Measurements from ENCODE around the gene CDKN3. TPM values are rescaled to one million over a fixed set of nuclear protein-coding genes. Genes with fewer than 3 reads are reported as not detected.
A peak's percentile ranks its signal among the peaks of the same experiment; 100 is the strongest.
"Not testable (repeated sequence)": the region's sequence is repeated elsewhere in the genome, so short reads cannot be mapped to it uniquely, and the experiment has no call there.

The CDKN3 gene
- total RNA-seq, 2 donors from 2014 or later: 3.6 to 11.1 TPM

DNA sequence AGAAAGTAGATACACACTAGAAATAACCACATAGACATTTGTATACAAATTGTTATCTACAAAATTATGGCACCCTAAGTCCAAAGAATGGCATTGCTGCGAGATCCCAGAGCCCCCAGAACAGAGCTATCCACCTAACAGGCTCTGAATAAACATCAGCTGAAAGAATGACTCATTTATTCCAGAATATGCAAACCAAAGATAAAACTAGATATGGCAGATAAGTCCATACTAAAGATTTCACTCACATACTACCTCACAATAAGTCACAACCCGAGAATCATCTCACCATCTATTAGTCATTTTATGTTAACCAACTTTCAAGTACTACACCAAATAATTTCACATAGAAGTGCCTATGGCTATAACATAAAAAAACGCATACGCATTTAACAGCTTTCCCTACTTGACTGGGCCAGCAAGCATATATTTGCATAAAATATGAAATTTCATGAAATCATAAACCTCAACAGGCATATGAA is 38.7 kb downstream of the CDKN3 start:
- TF ChIP-seq, protein P1, sequence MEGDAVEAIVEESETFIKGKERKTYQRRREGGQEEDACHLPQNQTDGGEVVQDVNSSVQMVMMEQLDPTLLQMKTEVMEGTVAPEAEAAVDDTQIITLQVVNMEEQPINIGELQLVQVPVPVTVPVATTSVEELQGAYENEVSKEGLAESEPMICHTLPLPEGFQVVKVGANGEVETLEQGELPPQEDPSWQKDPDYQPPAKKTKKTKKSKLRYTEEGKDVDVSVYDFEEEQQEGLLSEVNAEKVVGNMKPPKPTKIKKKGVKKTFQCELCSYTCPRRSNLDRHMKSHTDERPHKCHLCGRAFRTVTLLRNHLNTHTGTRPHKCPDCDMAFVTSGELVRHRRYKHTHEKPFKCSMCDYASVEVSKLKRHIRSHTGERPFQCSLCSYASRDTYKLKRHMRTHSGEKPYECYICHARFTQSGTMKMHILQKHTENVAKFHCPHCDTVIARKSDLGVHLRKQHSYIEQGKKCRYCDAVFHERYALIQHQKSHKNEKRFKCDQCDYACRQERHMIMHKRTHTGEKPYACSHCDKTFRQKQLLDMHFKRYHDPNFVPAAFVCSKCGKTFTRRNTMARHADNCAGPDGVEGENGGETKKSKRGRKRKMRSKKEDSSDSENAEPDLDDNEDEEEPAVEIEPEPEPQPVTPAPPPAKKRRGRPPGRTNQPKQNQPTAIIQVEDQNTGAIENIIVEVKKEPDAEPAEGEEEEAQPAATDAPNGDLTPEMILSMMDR (IDR thresholded peaks at IDR 0.05): no peak
- Histone ChIP-seq H3K36me3 (no peaks in the 10 kb centered on the region), H3K4me1 (peaks cover 0 to 43% of the 10 kb centered on the region in 2 donors), H3K27ac (peak overlapping the region; percentile 8 to 42), H3K27me3 (no peaks in the 10 kb centered on the region), H3K4me3 (no peak overlapping the region), H3K9me3 (no peaks in the 10 kb centered on the region)
- no peak for DNase-seq (ENCODE audit: low spot score)

- not testable (repeated sequence) for H3K9me3 ChIP-seq; H3K27me3 ChIP-seq; DNase-seq (ENCODE audit: low spot score); H3K4me3 ChIP-seq; H3K36me3 ChIP-seq; H3K27ac ChIP-seq
- peaks cover 0 to 38% of the 10 kb centered on the region in 2 donors for H3K4me1 ChIP-seq
These were observed 41.1 kb downstream of the CDKN3 start for GRCh38 chr14:54437954-54438353.

- peaks cover 0 to 38% of the 10 kb centered on the region in 2 donors for H3K4me1 ChIP-seq
- TF ChIP-seq, protein P1 (IDR thresholded peaks at IDR 0.05): no peak
These were observed 41.9 kb downstream of the CDKN3 start for GRCh38 chr14:54438703-54439102.

DNA sequence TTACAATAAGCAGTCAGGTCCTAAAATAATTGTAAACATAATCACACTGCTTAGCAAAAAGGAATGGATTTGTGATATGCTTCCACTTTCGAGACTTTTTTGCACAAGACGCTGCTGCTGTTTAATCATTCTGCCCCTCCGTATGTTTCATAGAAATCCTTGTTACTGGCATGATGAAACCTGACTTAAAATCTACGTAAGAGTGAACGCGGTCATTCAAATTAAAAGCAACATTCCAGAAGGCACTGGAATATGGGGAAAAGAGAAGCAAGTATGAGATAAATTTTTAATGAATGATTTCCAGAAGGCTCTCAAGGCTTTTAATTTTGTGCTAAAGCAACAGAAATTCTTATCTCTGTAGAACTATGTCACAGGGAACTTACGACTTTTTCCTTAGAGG is 43.2 kb downstream of the CDKN3 start:
- TF ChIP-seq, protein P1 (IDR thresholded peaks at IDR 0.05): no peak
- no peaks in the 10 kb centered on the region for H3K36me3 ChIP-seq
- H3K9me3 ChIP-seq: no peaks in the 10 kb centered on the region
- no peaks in the 10 kb centered on the region for H3K27me3 ChIP-seq
- DNase-seq (ENCODE audit: low spot score): no peak
- H3K27ac ChIP-seq: peak overlapping the region; percentile 83 to 85
- H3K4me3 ChIP-seq: peak overlapping the region; percentile 67 to 72
- peaks cover 0 to 37% of the 10 kb centered on the region in 2 donors for H3K4me1 ChIP-seq

More at GRCh38 chr14:54438703-54439102, 41.9 kb downstream of the CDKN3 start:
- Histone ChIP-seq H3K9me3 (no peaks in the 10 kb centered on the region), H3K4me3 (no peak overlapping the region), H3K36me3 (no peaks in the 10 kb centered on the region), H3K27ac (no peak overlapping the region), H3K27me3 (no peaks in the 10 kb centered on the region)
- no peak for DNase-seq (ENCODE audit: low spot score)

DNA sequence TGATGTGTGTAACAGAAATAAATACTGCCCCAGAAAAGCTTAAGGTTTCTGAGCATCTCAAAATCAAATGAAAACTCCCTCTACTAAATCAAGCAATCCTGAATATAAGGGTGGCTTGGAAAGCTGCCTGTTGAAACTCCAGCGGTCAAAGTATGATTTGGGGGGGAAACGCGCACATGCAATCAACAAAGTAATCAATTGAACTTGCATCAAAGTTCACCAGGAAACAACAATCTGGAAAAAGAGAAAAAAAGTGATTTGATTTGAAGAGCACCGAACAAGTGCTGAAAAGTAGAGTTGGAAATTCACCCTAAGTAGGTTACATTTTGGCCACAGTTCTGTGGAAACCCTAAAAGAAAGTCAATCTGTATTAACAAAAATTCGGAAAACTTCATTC is 43.7 kb downstream of the CDKN3 start:
- no peaks in the 10 kb centered on the region for H3K27me3 ChIP-seq
- H3K4me1 ChIP-seq: peaks cover 0 to 32% of the 10 kb centered on the region in 2 donors
- H3K27ac ChIP-seq: peak overlapping the region; percentile 83 to 85
- no peaks in the 10 kb centered on the region for H3K36me3 ChIP-seq
- TF ChIP-seq, protein P1 (IDR thresholded peaks at IDR 0.05): no peak
- H3K4me3 ChIP-seq: peak overlapping the region; percentile 67 to 72
- H3K9me3 ChIP-seq: no peaks in the 10 kb centered on the region
- no peak for DNase-seq (ENCODE audit: low spot score)

DNA sequence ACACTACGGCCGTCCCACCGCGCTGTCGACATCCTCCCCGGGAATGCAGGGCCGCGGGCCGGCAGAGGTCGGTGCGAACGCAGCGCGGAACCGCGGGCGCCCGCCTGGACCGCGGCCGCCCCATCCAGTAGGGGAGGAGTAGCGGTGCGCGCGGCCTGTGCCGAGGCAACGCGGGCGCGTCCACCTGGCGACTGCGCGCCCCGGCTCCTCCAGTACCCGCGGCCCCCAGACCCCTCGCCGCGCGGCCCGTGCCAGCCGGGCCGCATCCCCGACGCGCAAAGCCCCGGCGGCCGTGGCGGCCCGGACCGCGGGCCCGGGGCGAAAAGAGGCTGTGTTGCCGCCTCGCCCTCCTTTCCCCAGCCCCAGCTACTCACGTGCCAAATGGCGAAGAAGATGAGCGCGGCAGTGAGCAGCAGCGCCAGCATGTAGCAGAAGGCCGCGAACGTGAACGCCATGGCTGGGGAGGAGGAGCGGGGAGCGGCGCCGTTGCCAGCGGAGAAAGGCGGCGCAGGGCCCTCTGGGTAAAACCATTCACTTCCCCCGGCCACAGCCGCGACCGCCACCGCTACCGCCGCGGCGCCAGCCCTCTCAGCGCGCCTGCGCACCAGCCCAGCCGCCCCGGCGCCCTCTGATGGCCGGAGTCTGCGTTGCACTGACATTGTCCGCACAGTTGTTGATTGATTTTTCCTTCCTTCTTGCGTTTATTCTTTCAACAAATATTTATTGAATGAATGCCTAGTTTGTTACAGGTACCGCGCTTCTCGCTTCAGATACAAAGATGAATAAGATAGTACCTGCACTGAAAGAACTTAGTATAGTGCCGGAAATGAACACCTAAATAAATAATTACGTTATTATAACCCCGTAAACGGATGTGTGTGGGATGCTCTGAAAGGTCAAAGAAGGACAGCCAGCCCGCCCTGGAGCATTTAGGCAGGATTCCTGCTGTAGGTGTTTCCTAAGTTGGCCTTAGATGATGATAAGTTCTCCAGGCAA is 44.4 kb downstream of the CDKN3 start, which contains the start of gene CNIH1:
Gene CNIH1, minus strand, starts transcription at position 502 of the 996 bp plus-strand sequence. Its CDS starts 47 bp downstream, at position 455.
- peaks cover 0 to 26% of the 10 kb centered on the region in 2 donors for H3K4me1 ChIP-seq
- H3K27ac ChIP-seq: peak within 1 kb of the TSS; percentile 83 to 85
- no peaks in the 10 kb centered on the region for H3K27me3 ChIP-seq
- peak within 1 kb of the TSS; percentile 67 to 72 for H3K4me3 ChIP-seq
- peak; percentile 84 for DNase-seq (ENCODE audit: low spot score)
- no peaks in the 10 kb centered on the region for H3K9me3 ChIP-seq
- TF ChIP-seq, protein P1 (IDR thresholded peaks at IDR 0.05): peak; percentile 98
- no peaks in the 10 kb centered on the region for H3K36me3 ChIP-seq

- H3K36me3 ChIP-seq; H3K9me3 ChIP-seq; H3K27ac ChIP-seq; H3K27me3 ChIP-seq; DNase-seq (ENCODE audit: low spot score); H3K4me3 ChIP-seq: not testable (repeated sequence)
- peaks cover 0 to 23% of the 10 kb centered on the region in 2 donors for H3K4me1 ChIP-seq
These were observed 46.2 kb downstream of the CDKN3 start for GRCh38 chr14:54442961-54443360.

Data from right atrium auricular region (tissue), 2 donors.